HepG2 (cell line): Measurements from ENCODE around the gene MAP3K2. TPM values are rescaled to one million over a fixed set of nuclear protein-coding genes. Genes with fewer than 3 reads are reported as not detected.

ENCODE experiments used
- ATF7-NPFF ChIP-seq: sonication (generic); formaldehyde crosslinking; IDR thresholded peaks from 2 replicates; pipeline ENCODE4 v1.8.1; 2023; ENCODE audit warnings: mild to moderate bottlenecking, low read depth, missing genetic modification reagents, moderate library complexity
- FLYWCH1 ChIP-seq: sonication (generic); formaldehyde crosslinking; IDR thresholded peaks from 2 replicates; pipeline ENCODE4 v1.8.1; 2023; ENCODE audit warnings: mild to moderate bottlenecking, missing genetic modification reagents
- HIVEP1 ChIP-seq: sonication (generic); formaldehyde crosslinking; IDR thresholded peaks from 2 replicates; pipeline ENCODE4 v1.4.0; 2020; ENCODE audit warnings: mild to moderate bottlenecking, missing genetic modification reagents
- JUN ChIP-seq: sonication (generic); formaldehyde crosslinking; IDR thresholded peaks from 2 replicates; pipeline ENCODE4 v1.4.0; 2020; ENCODE audit warnings: mild to moderate bottlenecking, missing genetic modification reagents
- PHF8 ChIP-seq: sonication (generic); formaldehyde crosslinking; IDR thresholded peaks from 2 replicates; pipeline ENCODE4 v1.5.0; 2020; ENCODE audit warnings: missing genetic modification reagents
- TRIM24 ChIP-seq: sonication (generic); formaldehyde crosslinking; IDR thresholded peaks from 2 replicates; pipeline ENCODE4 v1.8.0; 2022; ENCODE audit warnings: mild to moderate bottlenecking, missing genetic modification reagents
- YEATS2 ChIP-seq: sonication (generic); formaldehyde crosslinking; IDR thresholded peaks from 2 replicates; pipeline ENCODE4 v1.4.0; 2020; ENCODE audit warnings: missing genetic modification reagents, borderline replicate concordance
- ZNF30 ChIP-seq: sonication (generic); formaldehyde crosslinking; IDR thresholded peaks from 2 replicates; pipeline ENCODE4 v1.5.0; 2020; ENCODE audit warnings: mild to moderate bottlenecking, missing genetic modification reagents
- ZNF598 ChIP-seq: sonication (generic); formaldehyde crosslinking; IDR thresholded peaks from 2 replicates; pipeline ENCODE4 v1.5.1; 2020; ENCODE audit warnings: mild to moderate bottlenecking, missing genetic modification reagents, borderline replicate concordance
- ZSCAN22 ChIP-seq: sonication (generic); formaldehyde crosslinking; IDR thresholded peaks from 2 replicates; pipeline ENCODE4 v1.4.0; 2020; ENCODE audit warnings: mild to moderate bottlenecking, missing genetic modification reagents
- polyA plus RNA-seq, 8 experiments: library from polyadenylated mRNA; depleted of rRNA in 3 of 8; stranded (reverse) in 7 of 8; unstranded in 1 of 8; fragments of >200 nt; fragmentation: Illumina TruSeq in 4 of 8; extraction: Trizol in 4 of 8; gene quantifications; 2 replicates each; pipeline versions ENCODE4 v1.2.1 to v1.2.3, GENCODE V29; 2011 to 2016; ENCODE audit warnings: low read depth in 4 of 8, missing spikeins in 1 of 8, mixed read lengths in 1 of 8; ENCODE audit not compliant: insufficient read depth in 1 of 8
- total RNA-seq, 5 experiments: library from RNA; depleted of rRNA; stranded (reverse); fragments of >200 nt; fragmentation: Illumina TruSeq; extraction: Trizol; gene quantifications; 2 replicates each; pipeline ENCODE4 v1.2.3, GENCODE V29; 2016; ENCODE audit warnings: low read depth in 1 of 5
- TF ChIP-seq, protein P1 (sequence below): sonication (generic); formaldehyde crosslinking; IDR thresholded peaks from 2 replicates; pipeline ENCODE4 v1.8.0; 2023; ENCODE audit warnings: mild to moderate bottlenecking, missing genetic modification reagents
- TF ChIP-seq, protein P2 (sequence below): sonication (generic); formaldehyde crosslinking; IDR thresholded peaks from 2 replicates; pipeline ENCODE4 v1.4.0; 2020; ENCODE audit warnings: mild to moderate bottlenecking, missing genetic modification reagents
- TF ChIP-seq, protein P3 (sequence below): IDR thresholded peaks from 2 replicates; pipeline ENCODE4 v1.6.1; 2018; ENCODE audit warnings: missing genetic modification reagents
- TF ChIP-seq, protein P4 (sequence below): sonication (generic); formaldehyde crosslinking; IDR thresholded peaks from 2 replicates; pipeline ENCODE4 v1.8.1; 2023; ENCODE audit warnings: mild to moderate bottlenecking, missing genetic modification reagents, borderline replicate concordance
- TF ChIP-seq, protein P5 (sequence below): sonication (generic); formaldehyde crosslinking; IDR thresholded peaks from 2 replicates; pipeline ENCODE4 v1.4.0; 2020; ENCODE audit warnings: mild to moderate bottlenecking, missing genetic modification reagents
- TF ChIP-seq, protein P6 (sequence below): sonication (generic); formaldehyde crosslinking; IDR thresholded peaks from 2 replicates; pipeline ENCODE4 v1.5.0; 2020; ENCODE audit warnings: missing genetic modification reagents, mild to moderate bottlenecking, borderline replicate concordance

The MAP3K2 gene
- total and polyA plus RNA-seq, 2 of the 13 experiments (the other 11 are each of a cell fraction or from before 2014, with no cell fraction given): 12.2 to 37.2 TPM

DNA sequence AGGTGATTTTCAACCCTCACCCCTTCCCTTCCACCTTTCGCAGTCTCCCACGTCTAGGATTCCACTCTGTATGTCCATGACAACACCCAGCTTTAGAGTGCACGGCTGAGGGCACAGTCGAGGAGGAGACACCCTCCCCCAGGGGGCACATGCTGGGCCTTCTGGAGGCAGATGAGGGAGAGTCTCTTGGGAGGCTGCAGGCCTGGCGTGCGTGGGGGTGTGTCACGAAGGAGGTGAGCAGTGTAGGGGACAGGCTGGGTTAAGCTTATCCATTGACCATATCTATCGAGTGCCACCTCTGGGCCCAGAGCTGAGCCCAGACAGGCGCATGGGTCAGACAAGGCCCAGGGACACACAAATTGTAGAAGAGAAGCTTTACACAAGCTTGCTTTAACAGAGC is 49.3 kb upstream of the MAP3K2 start (continued):
- TF ChIP-seq, protein P1, sequence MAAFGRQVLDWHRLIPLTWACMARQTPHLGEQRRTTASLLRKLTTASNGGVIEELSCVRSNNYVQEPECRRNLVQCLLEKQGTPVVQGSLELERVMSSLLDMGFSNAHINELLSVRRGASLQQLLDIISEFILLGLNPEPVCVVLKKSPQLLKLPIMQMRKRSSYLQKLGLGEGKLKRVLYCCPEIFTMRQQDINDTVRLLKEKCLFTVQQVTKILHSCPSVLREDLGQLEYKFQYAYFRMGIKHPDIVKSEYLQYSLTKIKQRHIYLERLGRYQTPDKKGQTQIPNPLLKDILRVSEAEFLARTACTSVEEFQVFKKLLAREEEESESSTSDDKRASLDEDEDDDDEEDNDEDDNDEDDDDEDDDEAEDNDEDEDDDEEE (CRISPR knock-in tag): no peak
- TF ChIP-seq TRIM24 (CRISPR knock-in tag): no peak
- no peak for TF ChIP-seq YEATS2 (CRISPR knock-in tag)
- TF ChIP-seq, protein P2, sequence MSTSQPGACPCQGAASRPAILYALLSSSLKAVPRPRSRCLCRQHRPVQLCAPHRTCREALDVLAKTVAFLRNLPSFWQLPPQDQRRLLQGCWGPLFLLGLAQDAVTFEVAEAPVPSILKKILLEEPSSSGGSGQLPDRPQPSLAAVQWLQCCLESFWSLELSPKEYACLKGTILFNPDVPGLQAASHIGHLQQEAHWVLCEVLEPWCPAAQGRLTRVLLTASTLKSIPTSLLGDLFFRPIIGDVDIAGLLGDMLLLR: 0 out of 2 replicates have a peak, but pooled peaks have one; percentile 12
- TF ChIP-seq FLYWCH1: no peak
- TF ChIP-seq, protein P3, sequence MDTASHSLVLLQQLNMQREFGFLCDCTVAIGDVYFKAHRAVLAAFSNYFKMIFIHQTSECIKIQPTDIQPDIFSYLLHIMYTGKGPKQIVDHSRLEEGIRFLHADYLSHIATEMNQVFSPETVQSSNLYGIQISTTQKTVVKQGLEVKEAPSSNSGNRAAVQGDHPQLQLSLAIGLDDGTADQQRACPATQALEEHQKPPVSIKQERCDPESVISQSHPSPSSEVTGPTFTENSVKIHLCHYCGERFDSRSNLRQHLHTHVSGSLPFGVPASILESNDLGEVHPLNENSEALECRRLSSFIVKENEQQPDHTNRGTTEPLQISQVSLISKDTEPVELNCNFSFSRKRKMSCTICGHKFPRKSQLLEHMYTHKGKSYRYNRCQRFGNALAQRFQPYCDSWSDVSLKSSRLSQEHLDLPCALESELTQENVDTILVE (CRISPR knock-in tag): no peak
- 0 out of 2 replicates have a peak, but pooled peaks have one; percentile 23 for TF ChIP-seq JUN
- TF ChIP-seq HIVEP1 (CRISPR knock-in tag): 0 out of 2 replicates have a peak, but pooled peaks have one; percentile 18
- no peak for TF ChIP-seq ZNF598 (CRISPR knock-in tag)
- no peak for TF ChIP-seq ATF7-NPFF (CRISPR knock-in tag)
- no peak for TF ChIP-seq ZSCAN22 (CRISPR knock-in tag)
- 0 out of 2 replicates have a peak, but pooled peaks have one; percentile 15 for TF ChIP-seq ZNF30 (CRISPR knock-in tag)
- TF ChIP-seq, protein P4, sequence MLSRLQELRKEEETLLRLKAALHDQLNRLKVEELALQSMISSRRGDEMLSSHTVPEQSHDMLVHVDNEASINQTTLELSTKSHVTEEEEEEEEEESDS (CRISPR knock-in tag): no peak
- 0 out of 2 replicates have a peak, but pooled peaks have one; percentile 5 for TF ChIP-seq PHF8
- TF ChIP-seq, protein P5, sequence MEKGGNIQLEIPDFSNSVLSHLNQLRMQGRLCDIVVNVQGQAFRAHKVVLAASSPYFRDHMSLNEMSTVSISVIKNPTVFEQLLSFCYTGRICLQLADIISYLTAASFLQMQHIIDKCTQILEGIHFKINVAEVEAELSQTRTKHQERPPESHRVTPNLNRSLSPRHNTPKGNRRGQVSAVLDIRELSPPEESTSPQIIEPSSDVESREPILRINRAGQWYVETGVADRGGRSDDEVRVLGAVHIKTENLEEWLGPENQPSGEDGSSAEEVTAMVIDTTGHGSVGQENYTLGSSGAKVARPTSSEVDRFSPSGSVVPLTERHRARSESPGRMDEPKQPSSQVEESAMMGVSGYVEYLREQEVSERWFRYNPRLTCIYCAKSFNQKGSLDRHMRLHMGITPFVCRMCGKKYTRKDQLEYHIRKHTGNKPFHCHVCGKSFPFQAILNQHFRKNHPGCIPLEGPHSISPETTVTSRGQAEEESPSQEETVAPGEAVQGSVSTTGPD: no peak
- TF ChIP-seq, protein P6, sequence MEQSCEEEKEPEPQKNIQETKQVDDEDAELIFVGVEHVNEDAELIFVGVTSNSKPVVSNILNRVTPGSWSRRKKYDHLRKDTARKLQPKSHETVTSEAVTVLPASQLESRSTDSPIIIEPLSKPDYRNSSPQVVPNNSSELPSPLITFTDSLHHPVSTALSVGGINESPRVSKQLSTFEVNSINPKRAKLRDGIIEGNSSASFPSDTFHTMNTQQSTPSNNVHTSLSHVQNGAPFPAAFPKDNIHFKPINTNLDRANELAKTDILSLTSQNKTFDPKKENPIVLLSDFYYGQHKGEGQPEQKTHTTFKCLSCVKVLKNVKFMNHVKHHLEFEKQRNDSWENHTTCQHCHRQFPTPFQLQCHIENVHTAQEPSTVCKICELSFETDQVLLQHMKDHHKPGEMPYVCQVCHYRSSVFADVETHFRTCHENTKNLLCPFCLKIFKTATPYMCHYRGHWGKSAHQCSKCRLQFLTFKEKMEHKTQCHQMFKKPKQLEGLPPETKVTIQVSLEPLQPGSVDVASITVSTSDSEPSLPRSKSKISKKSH (CRISPR knock-in tag): no peak
